Motor neuron (in vitro differentiated cells): ENCODE data around the gene EPHB4. TPM values are rescaled to one million over a fixed set of nuclear protein-coding genes. Genes with fewer than 3 reads are reported as not detected.

ENCODE experiments used
- ATAC-seq, 8 experiments: fragments of 200-7000 bp; cut with Tn5 transposase; replicated peaks in 6 of 8; 2 replicates each; pipeline ENCODE4 v1.8.0; 2021; ENCODE audit warnings: mild to moderate bottlenecking in 8 of 8, moderate library complexity in 8 of 8
- H3K27ac ChIP-seq, 2 donors: fragments of 250-450 bp; sonication (Bioruptor Pico); 2 replicates each; pipeline ENCODE4 v1.9.0; 2021; ENCODE audit warnings: antibody characterized with exemption in 2 of 2, mild to moderate bottlenecking in 2 of 2, moderate library complexity in 1 of 2
- H3K4me1 ChIP-seq, 2 donors: fragments of 250-450 bp; sonication (Bioruptor Pico); replicated peaks in 1 of 2; 2 replicates each; pipeline ENCODE4 v1.6.1; 2021; ENCODE audit warnings: antibody characterized with exemption in 2 of 2, mild to moderate bottlenecking in 2 of 2, moderate library complexity in 1 of 2
- H3K4me3 ChIP-seq, 5 donors: fragments of 250-450 bp; sonication (Bioruptor Pico); 2 replicates each; pipeline ENCODE4 v1.9.0; 2021; ENCODE audit warnings: antibody characterized with exemption in 5 of 5, mild to moderate bottlenecking in 5 of 5, moderate library complexity in 4 of 5
- WGBS, 10 experiments: fragments of 450-650 bp; shearing (Covaris generic); methylation state at CpG; one replicate each; pipeline ENCODE4 v1.0.0; 2022; 5-methylcytosine and 5-hydroxymethylcytosine counted together
- in situ Hi-C, 9 experiments: fragments of 400-800 bp; cut with MboI; loops; one replicate each; pipeline ENCODE4 v1.15.0; 2021; ENCODE audit warnings: low sequenced_read_pairs in 9 of 9, low pct_unique_long_range_greater_than_20kb in 2 of 9; ENCODE audit not compliant: unreplicated experiment in 9 of 9
- total RNA-seq, 8 experiments: library from RNA; unstranded; fragments of 300-600 nt; gene quantifications; 2 replicates each; pipeline versions ENCODE4 v1.2.3 to v1.2.4, GENCODE V29; 2022

EPHB4 gene
- total RNA-seq, 8 experiments from 2014 or later = 3.5 to 49.9 (median 17.1) TPM

DNA sequence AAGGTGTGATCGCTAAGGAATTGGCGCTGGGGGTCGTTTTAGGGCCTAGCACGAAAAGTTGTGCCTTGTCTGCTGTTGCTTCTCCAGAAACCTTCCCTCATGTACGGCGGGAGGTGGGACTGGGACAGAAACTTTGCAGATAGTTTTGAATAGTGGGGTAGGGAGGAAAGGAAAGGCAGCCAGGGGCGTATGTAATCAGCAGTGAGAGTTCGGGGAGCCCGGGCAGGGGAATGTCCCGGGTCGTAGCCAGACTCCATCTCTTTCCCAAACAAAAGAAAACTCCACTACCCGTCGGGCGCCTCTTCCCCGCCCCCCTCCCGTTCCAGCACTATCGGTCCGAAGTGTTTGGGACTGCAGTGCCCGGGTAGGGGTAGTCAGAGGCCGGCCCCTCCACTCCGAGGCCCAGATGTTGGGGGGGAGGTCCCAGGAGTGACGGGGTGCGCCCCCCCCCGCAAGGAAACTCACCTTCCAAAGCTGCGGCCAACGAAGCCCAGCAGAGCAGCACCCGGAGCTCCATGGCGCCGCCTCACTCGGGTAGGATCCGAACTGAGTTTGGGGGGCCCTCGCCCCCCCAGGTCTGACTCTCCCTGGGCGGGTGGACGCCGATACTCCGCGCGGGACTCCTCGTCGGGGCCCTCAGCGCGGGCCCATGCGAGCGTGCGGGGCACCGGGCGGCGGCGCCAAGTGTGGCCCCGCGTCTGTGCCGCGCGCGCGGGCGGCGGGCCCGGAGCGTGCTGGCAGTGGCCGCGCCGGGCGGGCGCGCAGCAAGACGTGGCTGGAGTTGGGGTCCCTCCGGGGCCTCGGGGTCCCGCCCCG, 601 bp downstream of the EPHB4 start:
- WGBS, 10 experiments = 0 to 4% (median 0%) methylated on average over 1 to 12 of the region's 71 CpGs; no CpG with 5 or more reads in 6 of the 10 experiments
- ATAC-seq = peak in 6 of 8 experiments; percentile 22 to 59 (median 48)
- Histone ChIP-seq H3K4me3 (peak overlapping the region; percentile 39 to 63 (median 47)), H3K4me1 (peaks cover 0 to 8% of the 10 kb centered on the region in 2 donors), H3K27ac (no peak overlapping the region)
- in situ Hi-C loops = loop anchor here in 1 of 9 experiments (25.0 kb wide), 1 partner anchor 114 kb away; the partner anchor contains the start of genes EPO and POP7

DNA sequence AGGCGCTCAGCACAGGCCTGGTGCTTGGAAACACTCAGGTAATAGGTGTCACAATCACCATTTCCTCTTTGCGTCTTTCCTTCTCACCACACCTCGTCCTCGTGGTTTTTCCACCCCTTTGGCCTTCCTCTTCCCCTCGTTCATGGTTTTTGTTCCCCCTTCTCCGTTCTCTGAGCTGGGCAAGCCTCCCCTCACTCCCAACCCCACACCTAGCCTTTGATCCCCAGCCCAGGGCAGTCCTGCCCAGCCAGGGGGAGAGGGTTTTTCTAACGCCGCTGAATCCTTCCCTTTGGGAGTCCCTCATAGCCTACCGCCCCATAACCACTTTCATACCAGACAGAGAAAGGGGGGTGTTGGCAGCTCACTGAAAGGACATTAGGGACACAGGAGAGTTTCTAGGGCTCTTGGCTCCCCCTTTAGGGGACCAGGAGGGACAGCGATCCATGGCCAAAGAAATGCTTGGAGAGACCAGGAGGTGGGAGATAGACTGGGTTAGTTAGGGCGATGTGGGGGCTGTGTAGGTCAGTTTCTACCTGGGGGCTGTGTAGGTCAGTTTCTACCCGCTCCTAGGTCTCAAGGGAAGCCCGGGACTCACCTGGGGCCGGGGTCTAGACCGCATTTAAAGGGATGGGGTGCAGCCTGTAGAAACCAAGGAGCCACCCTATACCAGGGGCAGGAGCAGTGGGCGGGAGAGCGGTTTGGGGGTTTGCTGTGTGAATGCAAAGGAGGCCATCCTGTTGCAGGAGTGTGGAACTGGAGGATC, 1.4 kb downstream of the EPHB4 start:
- in situ Hi-C loops = loop anchor here in 1 of 9 experiments (25.0 kb wide), 1 partner anchor 114 kb away; the partner anchor contains the start of genes EPO and POP7
- peak overlapping the region in 4 of 5 donors; percentile 42 to 63 (median 50) for H3K4me3 ChIP-seq
- 0 to 22% (median 12%) methylated on average over 1 to 10 of the region's 17 CpGs; no CpG with 5 or more reads in 5 of the 10 experiments for WGBS, 10 experiments
- H3K4me1 ChIP-seq = peaks cover 0 to 8% of the 10 kb centered on the region in 2 donors
- no peak overlapping the region for H3K27ac ChIP-seq
- ATAC-seq = peak in 6 of 8 experiments; percentile 2 to 19 (median 8)

DNA sequence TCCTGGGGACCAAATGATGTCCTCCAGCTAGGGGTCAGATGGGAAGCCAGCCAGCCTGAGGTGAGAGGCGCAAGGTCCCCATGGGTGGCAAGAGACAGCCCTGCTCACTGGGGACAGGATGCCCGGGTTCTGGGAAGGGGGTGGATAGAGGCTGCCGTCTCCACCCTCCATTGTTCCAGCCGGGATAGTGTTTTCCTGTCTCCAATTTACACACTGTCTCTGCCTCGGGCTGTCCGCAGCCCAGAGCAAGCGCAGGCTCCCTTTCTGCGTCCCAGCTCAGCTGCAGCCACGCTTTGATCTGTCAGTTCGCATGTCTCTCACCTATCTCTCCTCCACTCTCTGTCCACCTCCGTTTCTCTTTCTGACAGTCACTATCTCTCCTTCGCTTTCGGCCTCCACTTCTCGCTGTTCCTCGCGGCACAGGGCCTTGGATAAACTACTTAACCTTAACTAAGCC, 2.1 kb downstream of the EPHB4 start:
- peak in 3 of 8 experiments; percentile 2 to 12 (median 6) for ATAC-seq
- Histone ChIP-seq H3K4me1 (peaks cover 0 to 8% of the 10 kb centered on the region in 2 donors), H3K4me3 (peak overlapping the region in 1 of 5 donors; percentile 47), H3K27ac (no peak overlapping the region)
- 2 to 54% (median 38%) methylated on average over 4 to 10 of the region's 16 CpGs; no CpG with 5 or more reads in 6 of the 10 experiments for WGBS, 10 experiments
- in situ Hi-C loops = loop anchor here in 1 of 9 experiments (25.0 kb wide), 1 partner anchor 113 kb away; the partner anchor contains the start of genes EPO and POP7

DNA sequence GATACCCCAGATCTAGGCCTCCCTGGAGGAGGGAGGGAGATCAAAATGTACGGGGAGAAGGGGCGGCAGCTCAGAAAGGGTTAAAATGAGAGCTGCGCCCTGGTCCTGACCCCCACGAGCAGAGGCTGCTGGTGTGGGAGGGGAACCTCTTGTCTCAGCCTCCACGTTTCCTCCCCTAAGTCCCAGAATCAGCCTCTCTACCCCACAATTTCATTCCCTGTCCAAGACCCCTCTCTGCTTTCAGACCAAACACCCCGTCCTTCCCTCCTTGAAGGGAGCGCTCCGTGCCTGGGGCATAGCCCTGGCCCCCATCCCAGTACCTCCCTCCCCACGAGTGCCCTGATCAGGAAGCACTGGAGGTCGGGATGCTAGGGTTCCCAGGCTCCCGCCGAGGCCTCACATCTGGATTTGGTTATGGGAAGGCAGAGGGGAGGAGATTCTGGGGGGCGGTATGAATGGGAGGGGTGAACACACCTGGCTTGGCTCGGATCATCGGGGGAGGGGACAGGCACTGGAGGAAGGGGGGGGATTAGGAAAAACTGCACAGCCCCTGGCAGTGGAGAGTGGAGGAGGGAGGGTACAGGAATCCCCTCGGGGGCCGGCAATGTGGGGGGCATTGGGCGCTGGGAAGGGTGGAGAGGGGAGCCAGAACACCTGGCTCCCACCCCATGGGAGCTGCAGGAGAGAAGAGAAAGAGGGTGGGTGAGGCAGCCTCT, 2.7 kb downstream of the EPHB4 start:
- no peak for ATAC-seq
- 60 to 69% methylated on average over 1 to 4 of the region's 18 CpGs; no CpG with 5 or more reads in 8 of the 10 experiments for WGBS, 10 experiments
- Histone ChIP-seq H3K4me1 (peaks cover 0 to 8% of the 10 kb centered on the region in 2 donors), H3K27ac (no peak overlapping the region), H3K4me3 (no peak overlapping the region)
- in situ Hi-C loops = loop anchor here in 1 of 9 experiments (25.0 kb wide), 1 partner anchor 112 kb away; the partner anchor contains the start of genes EPO and POP7

DNA sequence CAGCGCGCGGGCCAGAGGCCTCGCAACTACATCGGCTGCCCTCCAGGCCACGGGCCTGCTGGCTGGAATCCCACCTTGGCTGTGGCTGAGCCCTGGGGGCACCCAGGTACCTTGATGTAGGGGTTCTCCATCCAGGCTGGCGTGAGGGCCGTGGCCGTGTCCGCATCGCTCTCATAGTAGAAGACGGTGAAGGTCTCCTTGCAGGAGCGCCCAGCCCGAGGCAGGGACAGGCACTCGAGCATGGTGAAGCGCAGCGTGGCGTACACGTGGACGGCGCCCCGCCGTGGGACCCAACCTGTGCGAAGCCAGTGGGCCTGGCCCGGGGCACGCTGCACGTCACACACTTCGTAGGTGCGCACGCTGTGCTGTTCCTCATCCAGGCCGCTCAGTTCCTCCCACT, 3.8 kb downstream of the EPHB4 start:
- in situ Hi-C loops = no loop called here

DNA sequence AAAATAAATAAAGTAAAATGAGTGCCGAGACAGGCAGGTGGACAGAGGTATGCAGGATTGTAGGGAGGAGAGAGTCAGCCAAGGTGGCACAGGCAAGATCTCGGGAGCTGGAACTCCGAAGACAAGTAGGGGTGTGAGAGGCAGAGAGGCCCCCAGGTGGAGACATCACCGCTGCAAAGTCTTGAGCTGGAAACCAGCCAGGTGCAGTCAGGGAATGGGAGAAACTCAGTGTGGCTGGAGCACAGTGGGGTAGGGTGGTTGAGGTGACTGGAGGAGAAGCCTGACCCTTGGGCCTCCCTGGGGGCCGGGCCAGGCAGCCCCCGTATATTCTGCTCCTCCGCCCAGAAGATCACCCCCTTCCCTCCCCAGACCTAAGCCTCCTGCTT, 4.2 kb downstream of the EPHB4 start:
- no peaks in the 10 kb centered on the region for H3K4me1 ChIP-seq
- 72 to 100% (median 94%) methylated on average over 1 to 4 of the region's 7 CpGs; no CpG with 5 or more reads in 5 of the 10 experiments for WGBS, 10 experiments
- in situ Hi-C loops = no loop called here
- no peak overlapping the region for H3K27ac ChIP-seq
- no peak overlapping the region for H3K4me3 ChIP-seq
- no peak for ATAC-seq

More for the DNA sequence above, 3.8 kb downstream of the EPHB4 start:
- H3K4me3 ChIP-seq = no peak overlapping the region
- H3K27ac ChIP-seq = no peak overlapping the region
- peaks cover 0 to 2% of the 10 kb centered on the region in 2 donors for H3K4me1 ChIP-seq
- ATAC-seq = no peak
- WGBS, 10 experiments = no CpG with 5 or more reads among the region's 31 CpGs

DNA sequence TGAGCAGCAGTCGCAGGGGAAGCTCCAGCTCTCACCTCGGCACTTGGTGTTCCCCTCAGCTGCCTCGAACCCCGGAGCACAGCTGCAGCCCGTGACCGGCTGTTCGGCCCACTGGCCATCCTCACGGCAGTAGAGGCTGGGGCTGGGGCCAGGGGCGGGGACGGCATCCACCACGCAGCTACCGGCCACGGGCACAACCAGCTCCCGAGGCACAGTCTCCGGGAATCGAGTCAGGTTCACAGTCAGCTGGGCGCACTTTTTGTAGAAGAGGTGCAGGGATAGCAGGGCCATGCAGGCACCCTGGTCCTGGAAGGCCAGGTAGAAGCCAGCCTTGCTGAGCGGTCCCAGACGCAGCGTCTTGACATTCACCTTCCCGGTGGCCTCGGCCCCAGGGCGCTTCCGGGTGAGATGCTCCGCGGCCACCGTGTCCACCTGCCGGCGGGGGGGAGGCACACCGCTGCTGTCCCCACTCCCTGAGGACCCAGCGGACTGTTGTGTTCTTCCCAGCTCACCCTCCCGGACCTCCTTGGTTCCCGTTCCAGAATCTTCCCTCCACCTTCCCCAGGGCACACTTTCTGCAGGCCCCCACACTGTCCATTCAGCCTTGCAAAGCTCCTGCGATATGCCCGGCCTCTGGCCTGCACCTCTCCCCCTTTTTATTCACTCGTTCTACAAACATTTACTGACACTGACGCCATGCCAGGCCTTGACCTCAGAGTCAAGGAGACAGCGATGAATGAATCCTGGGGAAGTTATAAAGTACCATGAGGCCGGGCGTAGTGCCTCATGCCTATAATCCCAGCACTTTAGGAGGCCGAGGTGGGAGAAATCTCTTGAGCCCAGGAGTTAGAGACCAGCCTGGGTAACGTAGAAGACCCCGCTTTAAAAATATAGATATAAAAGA, 4.8 kb downstream of the EPHB4 start:
- in situ Hi-C loops = no loop called here
- 43 to 100% (median 89%) methylated on average over 1 to 20 of the region's 43 CpGs; no CpG with 5 or more reads in 3 of the 10 experiments for WGBS, 10 experiments
- Histone ChIP-seq H3K27ac (no peak overlapping the region), H3K4me1 (no peaks in the 10 kb centered on the region), H3K4me3 (no peak overlapping the region)
- ATAC-seq = no peak

DNA sequence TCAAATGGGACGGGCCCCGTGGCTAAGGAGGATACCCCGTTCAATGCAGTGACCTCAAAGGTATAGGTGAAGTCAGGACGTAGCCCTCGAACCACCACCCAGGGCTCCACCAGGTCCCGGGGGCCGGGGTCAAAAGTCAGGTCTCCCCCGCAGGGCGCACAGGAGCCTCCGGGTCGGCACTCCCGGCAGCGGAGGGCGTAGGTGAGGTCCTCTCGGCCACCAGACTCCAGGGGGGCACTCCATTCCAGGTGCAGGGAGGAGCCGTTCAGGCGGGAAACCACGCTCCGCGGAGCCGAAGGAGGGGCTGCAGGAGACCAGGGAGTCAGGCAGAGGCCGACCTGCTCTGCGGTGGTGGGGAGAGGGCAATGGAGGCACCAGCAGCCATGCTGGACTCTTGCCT, 7.7 kb downstream of the EPHB4 start:
- 96 to 100% (median 100%) methylated on average over 4 to 5 of the region's 23 CpGs; no CpG with 5 or more reads in 7 of the 10 experiments for WGBS, 10 experiments
- no peak overlapping the region for H3K4me3 ChIP-seq
- in situ Hi-C loops = no loop called here
- H3K27ac ChIP-seq = no peak overlapping the region
- H3K4me1 ChIP-seq = no peaks in the 10 kb centered on the region
- no peak for ATAC-seq

DNA sequence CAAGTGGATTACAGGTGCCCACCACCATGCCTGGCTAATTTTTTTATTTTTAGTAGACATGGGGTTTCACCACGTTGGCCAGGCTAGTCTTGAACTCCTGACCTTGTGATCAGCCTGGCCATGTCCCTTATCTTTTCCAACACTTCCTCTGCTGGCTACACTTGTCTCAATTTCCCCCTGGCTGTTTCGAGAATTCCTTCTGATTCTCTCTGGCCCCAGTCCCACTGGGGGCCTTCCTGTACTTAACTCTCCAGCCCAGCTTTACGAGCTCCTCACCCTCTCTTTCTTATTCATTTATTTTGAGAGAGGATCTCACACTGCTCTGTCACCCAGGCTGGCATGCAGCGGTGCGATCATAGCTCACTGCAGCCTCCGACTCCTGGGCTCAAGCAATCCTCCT, 8.5 kb downstream of the EPHB4 start:
- 60 to 100% (median 98%) methylated on average over 1 to 6 of the region's 6 CpGs; no CpG with 5 or more reads in 2 of the 10 experiments for WGBS, 10 experiments
- no peak for ATAC-seq
- Histone ChIP-seq H3K27ac (no peak overlapping the region), H3K4me3 (no peak overlapping the region), H3K4me1 (no peaks in the 10 kb centered on the region)
- in situ Hi-C loops = no loop called here

DNA sequence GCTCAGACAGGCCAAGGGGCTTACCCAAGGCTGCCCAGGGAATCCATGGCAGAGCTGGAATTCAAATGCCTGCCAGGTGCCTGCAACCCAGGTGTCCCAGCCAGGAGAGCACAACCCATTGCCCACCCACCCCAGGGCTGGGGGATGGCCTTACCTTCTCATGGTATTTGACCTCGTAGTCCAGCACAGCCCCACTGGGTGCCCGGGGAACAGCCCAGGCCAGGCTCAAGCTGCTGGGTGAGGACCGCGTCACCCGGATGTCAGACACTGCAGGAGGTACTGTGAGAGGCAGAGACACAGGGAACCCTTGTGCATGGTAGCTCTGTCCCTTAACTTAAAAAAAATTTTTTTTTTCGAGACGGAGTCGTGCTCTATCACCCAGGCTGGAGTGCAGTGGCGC, 9.0 kb downstream of the EPHB4 start:
- Histone ChIP-seq H3K4me3 (no peak overlapping the region), H3K27ac (no peak overlapping the region), H3K4me1 (no peaks in the 10 kb centered on the region)
- in situ Hi-C loops = no loop called here
- WGBS, 10 experiments = 88 to 100% (median 97%) methylated on average over 1 to 6 of the region's 9 CpGs; no CpG with 5 or more reads in 5 of the 10 experiments
- no peak for ATAC-seq

DNA sequence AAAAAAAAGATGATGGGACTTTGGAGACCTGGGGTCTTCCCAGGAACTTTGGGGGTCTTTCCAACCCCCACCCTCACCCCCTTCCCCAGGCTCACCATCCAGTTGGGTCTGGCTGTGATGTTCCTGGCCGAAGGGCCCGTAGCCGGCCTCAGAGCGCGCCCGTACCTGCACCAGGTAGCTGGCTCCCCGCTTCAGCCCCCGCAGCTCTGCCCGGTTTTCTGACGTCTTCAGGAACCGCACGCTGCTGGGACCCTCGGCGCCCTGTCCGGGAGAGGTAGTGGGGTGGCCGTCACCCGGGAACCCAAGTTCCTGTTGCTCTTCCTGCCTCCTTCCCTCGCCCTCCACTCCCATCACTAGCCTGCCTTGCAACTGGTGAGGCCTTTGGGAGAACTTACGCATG, 10.2 kb downstream of the EPHB4 start:
- H3K4me1 ChIP-seq = no peaks in the 10 kb centered on the region
- no peak overlapping the region for H3K4me3 ChIP-seq
- 92 to 100% (median 98%) methylated on average over 2 to 8 of the region's 19 CpGs; no CpG with 5 or more reads in 7 of the 10 experiments for WGBS, 10 experiments
- H3K27ac ChIP-seq = no peak overlapping the region
- in situ Hi-C loops = no loop called here
- ATAC-seq = no peak
